HG03064 (cell line): ENCODE data around the gene FLT3.
"Not testable (repeated sequence)": the region's sequence is repeated elsewhere in the genome, so short reads cannot be mapped to it uniquely, and the experiment has no call there.

ENCODE experiments used
- ATAC-seq: cut with Tn5 transposase; IDR thresholded peaks from one replicate; pipeline ENCODE4 v1.9.1; 2021; ENCODE audit warnings: low read depth; ENCODE audit not compliant: unreplicated experiment

The FLT3 gene

DNA sequence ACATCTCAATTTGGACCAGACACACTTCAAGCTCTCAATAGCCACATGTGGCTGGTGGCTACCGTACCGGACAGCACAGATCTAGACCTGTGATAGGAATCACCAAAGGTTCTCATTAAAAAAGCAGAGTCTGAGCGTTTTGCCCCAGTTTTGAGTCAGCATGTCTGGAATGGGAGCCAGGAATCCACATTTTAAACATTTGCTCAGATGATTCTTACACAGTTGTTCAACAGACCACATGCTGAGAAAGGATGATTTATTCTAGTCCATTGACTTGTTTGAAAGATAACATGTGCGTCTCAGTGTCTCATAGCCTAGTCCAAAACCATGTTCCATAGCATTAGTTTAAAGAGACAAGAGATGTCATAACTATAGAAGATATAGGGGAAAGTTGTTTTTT, 53.4 kb downstream of the FLT3 start:
- ATAC-seq, result no peak

DNA sequence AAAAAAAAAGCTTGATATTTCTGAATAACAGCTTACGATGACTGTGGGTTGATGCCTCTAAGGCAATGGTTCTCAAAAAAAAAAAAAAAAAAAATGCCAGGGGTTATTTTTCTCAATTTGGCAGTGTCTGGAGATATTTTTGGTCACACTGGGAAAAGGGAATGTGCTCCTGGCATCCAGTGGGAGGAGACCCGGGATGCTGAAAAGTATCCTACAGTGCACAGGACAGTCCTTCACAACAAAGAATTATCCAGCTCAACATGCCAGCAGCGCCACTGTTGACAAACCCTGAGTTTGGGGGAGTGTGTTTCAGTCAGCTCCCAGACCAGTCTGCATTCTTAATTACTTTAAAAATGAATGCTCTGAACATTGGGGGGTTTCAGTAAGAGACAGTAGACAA, 54.5 kb downstream of the FLT3 start:
- no peak for ATAC-seq

DNA sequence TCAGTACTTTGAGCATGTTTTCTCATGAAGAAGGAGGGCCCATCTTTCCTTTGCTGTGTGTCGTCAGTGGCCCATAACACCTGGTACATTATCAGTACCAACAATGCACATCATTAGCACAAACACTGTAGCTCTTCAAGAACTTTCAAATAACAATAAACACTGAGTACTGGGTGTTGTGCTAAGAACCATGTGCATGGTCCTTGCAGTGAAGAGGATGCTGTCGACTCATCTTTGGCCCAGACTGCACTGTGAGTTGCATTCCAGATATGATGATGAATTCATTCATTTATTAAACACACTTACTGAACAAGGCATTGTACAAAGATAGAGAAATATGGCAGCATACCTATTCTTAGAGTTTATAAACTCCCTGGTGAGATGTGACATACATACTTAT, 55.8 kb downstream of the FLT3 start:
- ATAC-seq, result no peak

DNA sequence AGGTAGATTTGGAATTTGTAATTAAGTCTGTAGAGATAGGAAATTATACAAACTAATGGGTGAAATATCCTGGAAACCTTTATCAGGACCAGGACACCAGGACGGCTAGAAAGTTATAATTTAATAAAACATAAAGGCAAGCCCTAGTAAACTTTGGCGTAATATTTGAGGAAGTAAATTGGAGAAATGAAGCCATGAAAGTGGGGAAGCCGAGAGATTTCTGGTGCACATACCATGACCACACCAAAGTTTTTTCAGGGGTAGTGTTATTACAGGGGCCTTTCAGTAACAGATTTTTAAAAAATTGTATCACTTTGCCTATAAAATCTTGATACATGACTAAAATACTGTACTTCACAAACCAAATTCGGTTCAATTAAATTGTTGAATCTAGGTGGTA, 57.2 kb downstream of the FLT3 start:
- ATAC-seq, result no peak

DNA sequence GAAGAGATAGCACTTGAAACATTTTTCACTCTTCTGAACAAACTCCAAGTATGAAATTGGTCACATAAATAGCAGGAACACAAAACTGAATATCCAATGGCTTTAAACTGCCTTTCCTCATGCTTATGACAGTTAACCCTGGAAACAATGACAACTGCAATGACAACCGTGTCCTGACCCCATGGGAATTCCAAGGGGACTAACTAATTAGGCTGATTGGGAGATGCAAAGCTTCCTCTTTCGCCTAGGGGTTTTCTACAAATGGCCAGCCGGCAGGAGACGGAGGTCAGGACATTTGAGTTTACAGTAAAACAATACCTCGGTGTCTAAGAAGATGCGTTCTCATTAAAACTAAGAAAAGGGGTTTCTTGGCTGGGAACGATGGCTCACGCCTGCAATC, 58.9 kb downstream of the FLT3 start:
- no peak for ATAC-seq

DNA sequence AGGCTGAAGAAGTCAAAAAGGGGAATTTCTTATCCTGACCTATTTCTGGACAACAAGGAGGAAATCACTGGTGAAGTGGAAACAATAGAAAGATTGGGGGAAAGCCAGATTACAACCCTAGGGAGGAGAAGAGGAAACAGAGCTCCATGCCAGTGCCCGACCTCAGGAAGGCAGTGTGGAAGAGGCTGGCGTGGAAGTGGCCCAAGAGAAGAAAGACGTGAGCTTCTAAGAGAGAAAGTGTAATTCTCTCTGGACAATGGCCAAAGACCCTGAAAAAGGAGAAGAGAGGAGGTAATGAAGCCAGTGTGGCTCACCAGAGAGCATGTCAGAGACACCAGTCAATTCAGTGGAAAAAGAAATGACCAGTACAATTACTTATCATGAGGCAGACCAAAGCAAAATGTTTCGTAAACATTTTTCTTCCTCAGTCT, 59.3 kb downstream of the FLT3 start:
- ATAC-seq, result no peak

DNA sequence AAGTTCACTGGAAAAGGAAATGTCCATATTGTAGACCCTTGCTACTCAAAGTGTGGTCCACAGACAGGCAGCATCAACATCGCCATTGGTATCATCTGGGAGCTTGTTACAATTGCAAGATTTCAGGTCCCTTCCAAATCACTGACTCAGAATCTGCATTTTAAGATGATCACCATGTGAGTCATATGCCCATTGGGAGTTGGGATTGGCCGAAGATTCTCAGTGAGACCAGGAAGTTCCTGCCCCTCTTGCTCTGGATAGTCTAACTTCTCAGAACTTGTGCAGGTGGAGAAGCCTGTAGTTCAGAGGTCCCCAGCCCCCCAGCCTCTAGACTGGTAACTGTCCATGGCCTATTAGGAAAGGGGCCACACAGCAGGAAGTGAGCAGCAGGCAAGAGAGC, 63.0 kb downstream of the FLT3 start:
- ATAC-seq, result no peak

DNA sequence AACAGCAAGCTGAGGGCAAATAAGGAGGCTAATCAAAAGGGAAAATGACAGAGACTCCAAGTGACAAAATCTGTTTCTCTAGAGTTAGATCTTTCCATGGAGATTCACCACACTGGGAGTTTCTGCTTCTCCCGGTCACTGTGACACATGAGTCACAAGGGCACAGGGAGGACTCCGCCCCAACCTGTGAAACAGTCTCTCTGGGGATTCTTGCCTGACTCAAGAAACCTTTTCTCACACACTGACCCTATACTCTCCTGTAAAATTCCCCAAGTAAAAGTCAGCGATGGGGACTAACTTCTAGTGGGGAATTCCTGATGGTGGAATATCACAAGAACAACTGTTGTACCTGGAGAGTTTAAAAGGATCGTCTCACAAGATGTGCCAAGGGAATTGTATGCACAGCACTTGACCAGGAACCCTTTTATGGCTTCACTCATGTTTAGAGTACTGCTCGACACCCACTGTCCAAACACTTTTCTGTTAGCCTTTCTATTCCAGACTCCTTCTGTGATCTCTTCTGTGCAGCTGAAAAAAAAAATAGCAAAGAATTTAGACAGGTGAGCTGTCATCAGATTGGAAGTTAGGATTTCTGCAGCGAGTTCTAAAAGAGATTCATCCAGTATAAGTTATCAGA, 65.1 kb downstream of the FLT3 start:
- ATAC-seq, result no peak

DNA sequence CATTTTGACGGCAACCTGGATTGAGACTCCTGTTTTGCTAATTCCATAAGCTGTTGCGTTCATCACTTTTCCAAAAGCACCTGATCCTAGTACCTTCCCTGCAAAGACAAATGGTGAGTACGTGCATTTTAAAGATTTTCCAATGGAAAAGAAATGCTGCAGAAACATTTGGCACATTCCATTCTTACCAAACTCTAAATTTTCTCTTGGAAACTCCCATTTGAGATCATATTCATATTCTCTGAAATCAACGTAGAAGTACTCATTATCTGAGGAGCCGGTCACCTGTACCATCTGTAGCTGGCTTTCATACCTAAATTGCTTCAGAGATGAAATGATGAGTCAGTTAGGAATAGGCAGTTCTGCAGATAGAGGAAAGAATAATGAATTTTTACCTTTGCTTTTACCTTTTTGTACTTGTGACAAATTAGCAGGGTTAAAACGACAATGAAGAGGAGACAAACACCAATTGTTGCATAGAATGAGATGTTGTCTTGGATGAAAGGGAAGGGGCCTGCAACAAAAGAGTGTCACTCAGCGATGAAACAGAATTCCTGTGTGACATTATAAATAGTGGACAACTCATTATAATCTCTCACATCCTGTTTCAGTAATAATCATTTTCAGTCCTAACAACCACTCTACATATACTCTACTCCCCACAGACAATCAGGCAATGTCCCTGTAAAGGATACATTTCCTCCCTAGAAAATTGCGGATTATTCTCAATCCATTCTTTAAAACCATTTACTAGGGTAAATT, 66.3 kb downstream of the FLT3 start:
- ATAC-seq, result no peak

DNA sequence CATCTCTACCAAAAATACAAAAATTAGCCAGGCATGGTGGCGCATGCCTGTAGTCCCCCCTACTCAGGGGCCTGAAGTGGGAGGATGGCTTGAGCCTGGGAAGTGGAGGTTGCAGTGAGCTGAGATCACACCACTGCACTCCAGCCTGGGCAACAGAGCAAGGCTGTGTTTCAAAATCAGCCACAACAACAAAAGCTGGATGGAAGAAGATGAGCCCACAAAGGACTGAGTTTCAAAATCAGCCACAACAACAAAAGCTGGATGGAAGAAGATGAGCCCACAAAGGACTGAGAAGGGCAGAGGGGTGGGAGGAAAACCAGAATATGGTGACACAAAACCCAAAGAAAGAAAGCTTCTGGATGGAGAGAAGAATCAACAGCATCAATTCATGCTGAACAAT, 67.9 kb downstream of the FLT3 start:
- ATAC-seq, result not testable (repeated sequence)

DNA sequence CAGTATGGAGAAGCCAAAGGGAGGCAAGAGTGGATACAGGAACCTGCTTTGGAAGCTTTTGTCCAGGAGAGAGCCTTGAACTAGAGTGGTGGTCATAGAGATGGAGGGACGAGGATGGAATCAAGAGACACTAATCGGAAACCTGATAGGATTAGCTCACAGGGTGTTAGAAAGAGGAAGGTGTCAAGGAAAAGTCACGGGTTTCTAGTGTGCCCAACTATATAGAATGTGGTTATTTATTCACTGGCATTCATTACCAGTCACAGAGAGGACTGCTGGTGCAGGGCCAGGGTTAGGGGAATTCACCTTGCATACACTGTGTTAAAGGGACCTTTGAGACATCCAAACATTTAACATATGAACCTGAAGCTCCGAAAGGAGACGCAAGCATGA, 68.5 kb downstream of the FLT3 start:
- no peak for ATAC-seq

DNA sequence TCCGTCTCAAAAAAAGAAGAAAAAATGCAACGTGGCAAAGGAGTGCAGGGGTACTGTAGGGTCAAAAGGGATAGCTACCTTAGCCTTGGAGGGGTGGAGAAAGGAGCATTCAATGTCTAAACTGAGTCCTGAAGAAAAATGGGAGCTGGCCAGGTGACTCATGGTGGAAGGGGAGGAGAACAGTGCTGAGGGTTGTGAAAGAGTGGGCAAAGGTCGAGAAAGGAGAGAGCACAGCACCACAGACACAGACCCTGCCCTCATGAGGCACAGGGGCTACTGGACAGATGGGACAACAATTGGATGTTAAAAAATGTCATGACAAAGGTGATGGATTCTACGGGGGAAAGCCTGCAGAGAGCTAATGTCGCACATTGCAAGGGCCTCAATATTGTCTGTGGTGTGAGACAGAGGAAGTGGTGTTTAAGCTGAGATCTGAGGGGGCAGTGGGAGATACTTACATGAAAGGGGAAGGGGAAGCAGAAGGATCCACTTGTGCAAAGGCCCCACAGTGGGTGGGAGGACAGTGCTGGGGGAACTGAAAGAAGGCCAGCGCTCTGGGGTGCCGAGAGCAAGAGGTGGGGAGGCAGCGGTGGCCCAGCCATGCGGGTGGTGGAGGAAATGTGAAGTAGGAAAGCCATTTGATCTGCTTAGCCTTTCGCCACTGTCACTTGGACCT, 69.0 kb downstream of the FLT3 start:
- ATAC-seq, result no peak

DNA sequence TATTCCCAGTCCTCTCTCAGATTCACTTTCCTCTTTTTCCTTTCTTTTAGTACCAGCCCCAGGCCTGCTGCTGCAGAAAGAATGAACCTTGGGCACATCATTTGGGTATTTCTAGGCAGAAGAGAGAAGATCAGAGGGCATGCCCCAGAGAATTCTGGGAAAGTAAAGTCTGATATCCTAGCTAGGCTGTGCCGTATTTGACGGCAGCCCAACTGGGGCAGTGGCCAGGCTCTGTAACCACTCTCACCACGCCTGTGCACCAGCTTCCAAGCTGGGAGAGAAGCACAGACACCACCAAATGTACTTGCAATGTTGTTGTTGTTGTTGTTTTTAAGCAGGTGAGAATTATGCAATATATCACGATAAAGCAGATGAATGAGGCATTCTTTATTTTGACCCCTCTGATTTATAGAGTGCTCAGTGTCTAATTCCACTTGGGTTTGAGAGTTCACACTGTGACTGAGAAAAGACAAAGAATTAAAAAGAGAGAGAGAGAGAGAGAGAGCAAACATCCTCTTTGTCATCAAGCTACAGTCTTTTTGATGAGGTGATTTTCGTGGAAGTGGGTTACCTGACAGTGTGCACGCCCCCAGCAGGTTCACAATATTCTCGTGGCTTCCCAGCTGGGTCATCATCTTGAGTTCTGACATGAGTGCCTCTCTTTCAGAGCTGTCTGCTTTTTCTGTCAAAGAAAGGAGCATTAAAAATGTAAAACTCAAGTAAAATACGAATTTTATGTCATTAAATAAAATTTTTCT, 72.6 kb downstream of the FLT3 start:
- ATAC-seq, result no peak

DNA sequence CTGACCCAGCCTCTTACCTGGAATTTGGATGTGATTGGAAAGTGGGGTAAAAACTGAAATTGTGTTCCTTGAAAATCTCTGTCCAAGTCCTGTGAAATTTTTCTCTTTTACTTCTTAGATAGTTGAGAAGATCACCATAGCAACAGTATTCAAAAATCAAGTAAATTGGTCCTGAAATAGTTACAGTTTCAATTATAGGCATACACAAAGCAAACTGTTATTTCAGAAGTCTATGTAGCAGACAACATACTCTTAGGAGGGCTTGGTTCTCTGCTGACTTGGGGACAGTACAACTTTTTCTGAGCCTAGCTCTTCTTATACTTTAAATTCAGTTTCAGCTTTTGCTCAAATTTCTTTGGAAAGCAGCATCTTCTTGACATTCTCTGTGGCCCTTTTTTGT, 73.3 kb downstream of the FLT3 start:
- ATAC-seq, result no peak

DNA sequence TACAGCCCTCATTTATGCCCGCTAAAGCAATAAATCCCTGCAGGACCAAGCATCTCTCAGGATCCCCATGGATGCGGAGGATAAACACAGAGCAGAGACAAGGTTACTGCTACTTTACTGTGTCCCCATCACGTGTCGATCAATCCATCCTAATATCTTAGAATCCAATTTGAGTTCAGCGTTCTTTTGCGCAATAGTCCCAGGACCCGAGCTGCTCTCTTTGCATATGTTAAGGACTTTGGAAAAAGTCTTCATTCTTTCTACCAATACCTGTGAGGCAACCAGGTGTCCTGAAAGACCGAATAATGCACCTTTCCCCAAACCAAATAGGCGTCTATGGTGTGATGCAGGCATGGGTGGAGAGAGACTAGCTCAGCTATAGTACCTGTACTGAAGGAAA, 73.9 kb downstream of the FLT3 start:
- ATAC-seq, result no peak

DNA sequence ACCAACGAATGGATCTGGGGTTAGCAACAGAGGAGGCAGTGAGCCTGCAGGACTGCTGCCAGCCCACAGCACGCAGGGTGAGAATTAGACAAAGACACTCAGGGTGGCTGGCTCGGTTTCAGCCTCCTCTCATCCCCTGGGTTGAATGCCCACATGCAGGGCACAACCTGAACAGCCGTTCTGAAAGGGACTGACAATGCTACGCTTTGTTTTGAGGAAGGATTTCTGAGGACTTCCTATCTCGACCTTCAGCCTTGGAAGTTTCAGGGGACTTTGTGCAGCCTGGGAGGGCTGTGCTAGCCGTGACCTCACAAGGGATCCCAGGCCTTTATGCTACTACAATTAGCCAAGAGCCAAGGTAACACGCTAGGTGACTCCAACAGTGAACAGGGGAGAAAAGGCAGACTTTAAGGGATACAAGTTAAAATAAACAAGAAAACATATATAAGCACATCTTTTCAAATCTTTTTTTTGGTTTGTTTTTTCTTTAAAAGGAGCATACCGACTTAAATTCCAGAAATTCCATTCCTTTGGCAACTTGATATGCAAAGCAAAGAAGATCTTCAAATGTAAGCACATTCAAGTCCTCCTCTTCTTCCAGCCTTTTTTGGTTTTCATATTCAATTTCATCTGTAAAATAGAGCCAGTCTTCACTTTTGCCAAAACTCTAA, 77.4 kb downstream of the FLT3 start:
- ATAC-seq, result no peak

DNA sequence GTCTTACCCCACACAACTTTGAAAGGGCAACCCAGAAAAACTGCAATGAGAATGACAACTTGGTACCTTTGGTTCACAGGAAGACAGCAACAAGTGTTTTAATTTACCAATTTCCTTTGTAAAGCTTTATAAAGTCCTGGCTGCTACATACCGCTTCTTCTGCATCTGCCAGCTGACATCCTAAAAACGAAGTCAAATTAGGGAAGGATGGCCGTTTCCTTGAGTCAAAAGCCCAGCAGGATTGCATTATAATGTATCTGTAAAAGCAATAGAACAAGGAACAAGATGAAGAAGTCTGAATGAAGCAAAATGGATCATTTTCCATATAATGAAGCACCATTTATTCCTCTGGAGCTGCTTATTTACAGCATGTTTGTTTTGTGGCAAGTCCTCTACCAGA, 86.1 kb downstream of the FLT3 start:
- no peak for ATAC-seq

DNA sequence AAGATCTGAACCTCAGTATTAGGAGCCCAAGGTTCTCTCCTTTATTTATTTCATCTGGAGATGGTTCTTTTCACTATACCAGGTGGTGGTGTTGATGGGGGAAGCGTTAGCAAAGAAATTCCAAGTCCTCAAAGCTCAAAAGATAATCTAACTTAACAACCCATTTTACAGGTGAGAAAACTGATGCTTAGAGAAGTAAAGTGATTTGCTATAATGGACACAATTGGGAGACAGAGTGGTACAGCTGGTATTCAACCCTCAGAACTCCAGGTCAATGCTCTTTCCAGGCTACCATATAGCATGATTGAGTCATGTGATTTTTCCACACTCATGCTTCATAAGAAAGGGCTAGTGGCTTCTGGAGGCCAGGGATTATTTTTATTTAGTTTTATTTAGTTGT, 86.9 kb downstream of the FLT3 start:
- no peak for ATAC-seq

DNA sequence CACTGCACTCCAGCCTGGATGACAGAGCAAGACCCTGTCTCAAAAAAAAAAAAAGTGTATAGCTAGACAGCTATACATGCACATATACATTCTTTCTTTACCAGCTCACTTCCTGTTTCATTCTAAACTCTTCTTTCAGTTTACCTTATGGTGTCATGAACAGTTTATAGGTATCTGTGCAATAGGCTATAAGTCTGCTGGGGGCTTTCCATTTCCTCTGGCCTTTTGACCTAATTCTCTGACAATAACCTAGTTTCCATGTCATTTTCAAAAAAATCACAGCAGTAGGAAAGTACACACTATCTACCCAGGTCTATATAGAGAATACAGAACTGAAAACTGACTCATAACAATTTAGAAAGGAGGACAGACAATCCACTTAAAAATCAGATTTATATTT, 87.5 kb downstream of the FLT3 start:
- ATAC-seq, result peak; percentile 86

DNA sequence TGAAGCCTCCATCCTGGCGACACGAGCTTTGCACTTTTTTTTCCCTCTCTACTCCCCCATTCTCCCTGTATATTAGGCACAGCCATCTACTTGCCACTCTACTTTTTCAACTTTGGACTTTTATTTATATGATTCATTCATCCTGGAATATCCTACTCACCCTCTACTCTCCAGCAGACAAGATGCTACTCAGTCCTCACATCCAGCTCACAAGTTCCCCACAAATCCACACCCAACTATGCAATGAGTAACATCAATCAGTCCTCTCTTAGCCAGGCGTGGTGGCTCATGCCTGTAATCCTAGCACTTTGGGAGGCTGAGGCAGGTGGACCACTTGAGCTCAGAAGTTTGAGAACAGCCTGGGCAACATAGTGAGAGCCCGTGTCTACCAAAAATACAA, 88.0 kb downstream of the FLT3 start:
- ATAC-seq, result no peak

DNA sequence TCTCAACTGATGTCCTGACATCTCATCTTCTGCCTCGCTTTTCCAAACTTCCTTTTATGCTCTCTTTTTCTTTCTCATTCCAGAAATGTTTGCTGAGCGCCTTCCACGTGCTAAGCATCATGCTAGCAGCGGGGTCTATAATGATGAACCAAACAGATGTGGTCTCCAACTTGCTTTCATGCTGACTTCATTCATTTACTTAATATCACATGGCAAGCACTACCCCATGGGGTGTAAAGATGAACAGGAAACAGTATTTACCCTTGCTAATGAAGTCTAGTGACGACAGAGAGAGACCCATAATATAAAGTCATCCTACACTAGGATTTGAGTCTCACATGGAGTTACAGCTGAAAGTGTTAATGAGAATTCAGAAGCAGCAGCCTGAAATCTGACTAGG, 90.3 kb downstream of the FLT3 start:
- no peak for ATAC-seq
